Kidney capillary endothelial cell (primary cell): ENCODE data around the gene ZFR2.

Source experiments
- DNase-seq: peaks from one replicate; pipeline ENCODE4 v3.0.0-alpha.2; 2018; ENCODE audit warnings: low spot score

ZFR2 gene

GRCh38 chr19:3785938-3786824 is 82.7 kb downstream of the ZFR2 start, which contains the start of gene MATK:
Gene MATK (minus strand): TSS chr19:3786381. CDS start chr19:3785135, 1,246 bp downstream.
- DNase-seq = no peak

- no peak for DNase-seq
These were observed 83.3 kb downstream of the ZFR2 start for GRCh38 chr19:3785451-3785937.

GRCh38 chr19:3784607-3785450 is 84.0 kb downstream of the ZFR2 start:
- DNase-seq = peak; percentile 18

DNA sequence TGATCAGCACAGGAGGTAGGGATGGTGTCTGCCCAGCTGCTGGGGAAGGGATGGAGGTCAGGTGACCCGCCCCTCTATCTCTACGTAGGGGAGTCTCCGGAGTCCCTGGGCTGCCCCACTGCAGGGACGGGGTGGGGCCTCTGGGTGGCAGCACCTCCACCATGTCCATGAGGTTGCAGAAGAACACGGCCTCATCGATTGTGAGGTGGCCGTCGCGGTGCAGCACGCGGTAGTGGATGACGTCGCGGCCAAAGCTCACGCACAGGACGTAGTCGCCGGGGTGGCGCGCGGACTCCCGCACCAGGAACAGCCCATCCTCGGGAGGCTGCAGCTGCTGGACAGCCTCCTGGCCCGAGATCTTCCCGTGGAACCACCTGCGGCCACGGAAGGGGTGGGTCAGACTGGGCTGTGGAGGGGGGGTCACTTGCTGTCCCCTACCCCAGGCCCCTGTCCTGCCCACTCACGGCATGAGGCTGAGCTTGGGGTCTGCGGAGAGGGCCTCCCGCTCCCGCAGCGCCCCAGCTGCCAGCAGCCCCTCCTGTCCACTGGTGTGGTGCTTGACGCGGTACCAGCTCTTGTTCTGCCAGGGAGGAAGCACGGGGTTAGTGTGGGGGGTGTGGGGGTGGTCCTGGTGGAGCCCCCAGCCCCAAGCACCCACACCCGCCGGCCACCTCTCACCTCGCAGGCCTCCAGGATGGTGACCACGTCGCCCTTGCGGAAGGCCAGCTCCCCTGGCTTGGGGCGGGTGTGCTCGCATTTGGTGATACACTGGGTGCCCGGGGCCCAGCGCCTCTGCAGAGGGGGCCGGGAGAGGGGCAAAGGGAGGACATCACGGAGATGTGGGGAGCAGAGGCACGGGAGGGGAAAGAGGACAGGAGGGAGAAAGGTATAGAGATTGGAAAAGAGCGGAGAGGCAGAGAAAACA is 84.9 kb downstream of the ZFR2 start:
- DNase-seq = no peak

- DNase-seq = no peak
These were observed 85.9 kb downstream of the ZFR2 start for GRCh38 chr19:3782903-3783302.

DNA sequence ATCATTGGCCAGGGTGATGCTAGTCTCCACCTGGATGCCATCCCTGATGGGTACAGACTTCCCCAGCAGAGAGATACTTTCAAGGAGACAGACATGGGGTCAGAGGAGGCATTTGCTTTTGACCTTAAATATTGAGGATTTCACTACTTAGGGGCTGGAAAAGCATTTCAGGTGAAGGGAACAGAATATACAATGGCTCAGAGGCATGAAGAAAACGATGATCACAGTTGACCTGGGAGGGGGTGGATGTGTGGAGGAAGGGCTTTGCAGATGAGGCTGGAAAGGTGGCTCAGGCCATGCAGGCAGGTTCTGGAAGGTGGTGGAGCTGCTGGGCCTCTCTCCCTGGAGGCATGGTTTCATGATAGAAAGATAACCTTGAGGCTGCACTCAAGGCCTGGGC is 86.5 kb downstream of the ZFR2 start:
- no peak for DNase-seq

DNA sequence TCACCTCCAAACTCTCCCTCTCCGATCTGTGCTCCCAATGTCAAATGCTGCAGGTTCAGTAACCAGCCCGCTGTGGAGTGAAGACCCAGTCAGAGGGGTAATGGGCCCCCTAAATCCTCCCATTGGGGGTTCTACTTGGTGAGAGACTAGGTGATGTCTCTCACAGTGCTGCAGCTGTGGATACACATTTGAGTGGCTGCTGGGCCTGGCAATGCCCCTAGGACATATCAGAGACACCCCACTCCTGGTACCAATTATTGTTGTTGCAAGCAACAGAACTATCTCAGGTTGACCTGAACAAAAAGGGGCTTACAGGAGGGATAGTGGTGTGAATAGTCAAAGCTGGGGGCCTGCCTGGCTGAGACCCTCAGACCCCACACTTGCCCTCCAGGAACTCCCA is 87.2 kb downstream of the ZFR2 start:
- DNase-seq = no peak

- DNase-seq = no peak
These were observed 88.0 kb downstream of the ZFR2 start for GRCh38 chr19:3780786-3781304.

DNA sequence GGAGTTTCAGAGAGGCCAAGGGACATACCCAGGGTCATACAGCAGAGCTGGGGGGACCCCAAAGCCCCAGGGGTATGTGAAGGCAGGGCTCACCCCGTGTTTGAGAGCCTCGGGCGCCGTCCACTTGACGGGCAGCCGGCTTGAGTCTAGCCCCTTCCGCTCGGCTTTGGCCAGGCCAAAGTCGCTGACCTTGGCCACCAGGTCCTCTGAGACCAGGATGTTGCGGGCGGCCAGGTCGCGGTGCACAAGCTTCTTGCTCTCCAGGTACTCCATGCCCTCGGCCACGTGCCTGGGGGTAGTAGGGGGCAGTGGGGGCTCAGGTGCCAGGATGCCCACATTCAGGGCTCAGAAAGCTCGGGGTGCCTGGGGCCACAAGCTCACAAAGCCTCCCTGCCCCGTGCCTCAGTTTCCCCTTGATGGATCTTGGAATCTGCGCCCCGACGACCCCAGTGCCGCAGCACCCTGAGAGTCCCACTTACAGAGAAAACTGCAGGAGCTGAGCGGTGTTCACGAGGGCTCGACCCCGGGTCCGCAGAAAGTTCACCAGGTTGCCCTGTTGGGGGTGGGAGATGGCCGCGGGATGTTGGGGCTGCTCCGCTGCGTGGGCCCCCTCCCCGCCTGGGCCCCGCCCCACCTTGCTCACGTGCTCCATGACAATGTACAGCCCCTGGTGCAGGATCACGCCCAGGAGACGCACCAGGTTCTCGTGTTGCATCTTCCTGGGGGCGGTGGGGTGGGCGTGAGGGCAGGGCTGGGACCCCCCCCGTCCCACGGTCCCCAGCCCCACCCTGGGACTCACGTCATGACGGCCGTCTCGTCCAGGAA is 89.7 kb downstream of the ZFR2 start:
- DNase-seq = no peak

DNA sequence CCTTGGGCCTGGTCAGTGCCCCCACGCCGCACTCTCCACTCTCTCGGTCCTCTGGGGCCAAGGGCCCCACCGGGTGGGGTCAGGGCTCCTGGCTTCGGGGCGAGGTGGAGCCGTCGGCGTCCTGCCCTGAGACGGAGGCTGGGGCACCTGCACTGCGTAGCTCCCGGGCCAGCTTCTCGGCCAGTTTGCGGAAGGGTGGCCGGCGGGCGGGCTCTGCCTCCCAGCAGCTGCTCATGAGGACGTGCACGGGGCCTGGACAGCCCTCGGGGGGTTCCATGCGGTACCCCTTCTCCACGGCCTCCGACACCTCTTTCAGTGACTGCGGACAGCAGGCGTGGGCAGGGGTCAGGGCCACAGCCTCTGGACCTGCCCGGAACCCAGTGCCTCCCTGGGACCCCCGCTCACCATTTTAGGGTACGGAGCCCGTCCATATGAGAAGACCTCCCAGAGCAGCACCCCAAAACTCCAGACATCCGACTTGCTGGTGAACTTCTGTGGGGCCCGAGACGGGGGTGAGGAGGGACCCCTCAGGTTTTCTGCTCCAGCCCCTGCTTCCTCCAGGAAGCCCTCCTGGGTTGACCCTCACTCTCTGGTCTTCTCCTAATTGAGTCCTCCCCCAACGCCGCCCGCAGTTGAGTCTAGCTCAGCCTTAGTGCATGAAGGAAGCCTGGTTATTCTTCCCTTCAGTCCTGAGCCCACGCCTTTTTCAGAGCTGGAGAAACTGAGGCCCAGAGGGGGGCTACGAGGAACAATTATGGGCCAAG is 90.6 kb downstream of the ZFR2 start:
- no peak for DNase-seq

DNA sequence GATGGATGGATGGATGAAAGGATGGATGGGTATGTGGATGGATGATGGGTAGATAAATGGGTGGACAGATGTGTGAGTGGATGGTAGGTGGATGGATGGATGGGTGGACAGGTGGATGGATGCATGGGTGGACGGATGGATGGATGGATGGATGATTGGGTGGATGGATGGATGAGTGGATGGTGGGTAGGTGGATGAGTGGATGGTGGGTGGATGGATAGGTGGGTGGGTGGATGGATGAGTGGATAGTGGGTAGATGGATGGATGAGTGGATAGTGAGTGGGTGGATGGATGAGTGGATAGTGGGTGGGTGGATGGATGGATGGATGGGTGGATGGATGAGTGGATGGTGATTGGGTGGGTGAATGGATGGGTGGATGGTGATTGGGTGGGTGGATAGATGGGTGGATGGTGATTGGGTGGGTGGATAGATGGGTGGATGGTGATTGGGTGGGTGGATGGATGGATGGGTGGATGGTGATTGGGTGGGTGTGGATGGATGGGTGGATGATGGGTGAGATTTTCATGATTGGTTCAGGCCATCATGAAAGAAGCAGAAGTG is 92.3 kb downstream of the ZFR2 start:
- no peak for DNase-seq

GRCh38 chr19:3775831-3776230 is 93.0 kb downstream of the ZFR2 start:
- no peak for DNase-seq

- no peak for DNase-seq
These were observed 93.5 kb downstream of the ZFR2 start for GRCh38 chr19:3775374-3775711.

GRCh38 chr19:3774621-3775373 is 94.0 kb downstream of the ZFR2 start:
- no peak for DNase-seq

DNA sequence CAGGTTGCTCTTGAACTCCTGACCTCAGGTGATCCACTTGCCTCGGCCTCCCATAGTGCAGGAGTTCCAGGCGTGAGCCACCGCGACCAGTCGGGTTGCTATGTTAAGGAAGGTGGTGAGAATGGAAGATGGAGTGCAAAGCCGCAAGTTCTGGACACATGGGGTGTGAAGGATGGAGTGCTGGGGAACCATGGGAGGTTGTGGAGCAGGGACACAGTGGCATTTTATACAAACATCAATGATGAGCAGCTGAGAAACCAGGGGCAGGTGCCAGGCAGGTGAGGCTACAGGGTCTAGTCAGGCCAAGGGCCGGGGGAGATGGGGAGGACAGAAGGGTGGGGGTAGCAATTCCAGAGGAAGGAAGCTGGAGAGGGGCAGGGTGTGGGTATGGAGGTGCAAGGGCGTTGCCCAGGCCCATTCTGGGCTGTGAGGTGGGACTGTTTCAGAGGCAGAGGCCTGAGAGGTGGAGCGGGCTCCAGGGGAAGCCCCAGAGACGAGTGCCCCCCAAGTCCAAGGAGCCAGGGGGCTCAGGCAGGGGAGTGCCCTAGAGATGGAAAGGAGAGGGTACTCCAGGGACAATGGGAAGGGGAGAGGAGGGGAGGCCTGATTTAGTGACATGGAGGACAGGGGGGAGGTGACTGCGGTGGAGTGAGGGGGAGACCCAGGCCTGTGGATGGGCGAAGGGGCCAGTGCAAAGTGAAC is 94.9 kb downstream of the ZFR2 start:
- no peak for DNase-seq

DNA sequence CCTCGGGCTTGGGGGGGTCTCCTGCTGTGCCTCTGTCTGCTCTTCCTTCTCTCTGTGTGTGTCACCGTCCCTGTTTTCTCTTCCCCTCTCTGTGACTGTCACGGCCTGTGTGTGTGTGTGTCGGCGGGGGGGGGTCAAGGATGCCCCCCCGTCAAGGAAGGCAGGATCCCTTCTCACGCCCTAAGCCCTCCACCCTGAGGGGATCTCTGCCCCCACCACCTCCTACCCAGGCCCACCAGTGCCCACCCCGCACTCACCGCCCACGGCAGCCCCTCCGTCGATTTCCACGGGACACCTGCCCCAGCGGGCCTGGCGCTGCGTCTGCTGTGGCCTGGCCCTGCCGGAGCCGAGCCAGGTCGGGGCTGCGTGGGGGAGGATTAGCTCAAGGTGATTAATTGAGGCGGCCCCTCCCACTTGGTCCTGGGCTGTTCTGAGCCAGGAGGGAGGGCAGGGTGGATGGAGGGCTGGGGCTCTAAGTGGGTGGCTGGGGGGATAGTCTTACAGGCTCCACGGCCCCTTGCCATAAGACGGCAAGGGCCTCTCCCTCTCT is 96.9 kb downstream of the ZFR2 start, which contains the start of gene RAX2:
TSS of gene RAX2 (minus strand) at position 323 of the 550 bp plus-strand sequence. CDS start 486 bp downstream, outside the sequence.
- DNase-seq = no peak

GRCh38 chr19:3771000-3771905 is 97.6 kb downstream of the ZFR2 start:
- no peak for DNase-seq
